Measurements from ENCODE around the gene ZC3H13. TPM values are rescaled to one million over a fixed set of nuclear protein-coding genes. Genes with fewer than 3 reads are reported as not detected.

Gene ZC3H13
- total RNA-seq, 1 experiment from 2014 or later = 9.5 TPM

- ATAC-seq (no peak), DNase-seq (no peak)
- CTCF ChIA-PET = no interaction called here
- Histone ChIP-seq H3K27me3 (ENCODE audit: low read length) (peaks cover 16% of the 10 kb centered on the region), H3K9me2 (replicated peaks; ENCODE audit: low read length) (no peaks in the 10 kb centered on the region), H3K36me3 (ENCODE audit: low read depth, low read length) (no peaks in the 10 kb centered on the region), H4K20me1 (ENCODE audit: low read length) (no peaks in the 10 kb centered on the region), H3K4me3 (ENCODE audit: low read length) (no peak overlapping the region), H3K9me3 (ENCODE audit: low read length) (no peaks in the 10 kb centered on the region), H3K4me1 (ENCODE audit: insufficient read depth, low read length) (no peaks in the 10 kb centered on the region), H3F3A (ENCODE audit: low read length, unreplicated experiment) (no peaks in the 10 kb centered on the region), H3K9ac (ENCODE audit: low read length) (no peak overlapping the region), H3K4me2 (ENCODE audit: low read length) (no peak overlapping the region), H3K27ac (ENCODE audit: low read length) (no peak overlapping the region), H3K79me2 (ENCODE audit: low read length) (no peaks in the 10 kb centered on the region), H2AFZ (ENCODE audit: low read length) (no peak overlapping the region)
- TF ChIP-seq CTCF (conservative IDR thresholded peaks at IDR 0.05; ENCODE audit: low read depth, low read length) (no peak), EZH2phosphoT487 (IDR thresholded peaks at IDR 0.05; ENCODE audit: borderline replicate concordance, low read length) (no peak)
- intact Hi-C loops (cut with micrococcal nuclease) = no loop called here
- POLR2A ChIA-PET (ENCODE audit: unreplicated experiment) = no interaction called here
- no TSS peak for BruUV-seq (replicated peaks)
These were observed 36.4 kb upstream of the ZC3H13 start for GRCh38 chr13:46088821-46089562.

GRCh38 chr13:46087481-46087880 is 34.9 kb upstream of the ZC3H13 start:
- H3K36me3 ChIP-seq (ENCODE audit: low read depth, low read length) = no peaks in the 10 kb centered on the region
- no peak overlapping the region for H2AFZ ChIP-seq (ENCODE audit: low read length)
- H3K4me3 ChIP-seq (ENCODE audit: low read length) = no peak overlapping the region
- H3K27me3 ChIP-seq (ENCODE audit: low read length) = peaks cover 5% of the 10 kb centered on the region; the same call in 1 of the 2 replicates
- intact Hi-C loops (cut with micrococcal nuclease) = no loop called here
- no peaks in the 10 kb centered on the region for H4K20me1 ChIP-seq (ENCODE audit: low read length)
- ATAC-seq = no peak
- DNase-seq = no peak
- POLR2A ChIA-PET (ENCODE audit: unreplicated experiment) = no interaction called here
- no peak overlapping the region for H3K9ac ChIP-seq (ENCODE audit: low read length)
- no peaks in the 10 kb centered on the region for H3K79me2 ChIP-seq (ENCODE audit: low read length)
- H3K9me3 ChIP-seq (ENCODE audit: low read length) = no peaks in the 10 kb centered on the region
- H3K4me2 ChIP-seq (ENCODE audit: low read length) = no peak overlapping the region
- no peaks in the 10 kb centered on the region for H3F3A ChIP-seq (ENCODE audit: low read length, unreplicated experiment)
- no peaks in the 10 kb centered on the region for H3K4me1 ChIP-seq (ENCODE audit: insufficient read depth, low read length)
- CTCF ChIA-PET = no interaction called here
- no peak overlapping the region for H3K27ac ChIP-seq (ENCODE audit: low read length)
- no TSS peak for BruUV-seq (replicated peaks)
- TF ChIP-seq CTCF (conservative IDR thresholded peaks at IDR 0.05; ENCODE audit: low read depth, low read length) (no peak), EZH2 (IDR thresholded peaks at IDR 0.05; ENCODE audit: low read length, unreplicated experiment) (no peak), EZH2phosphoT487 (IDR thresholded peaks at IDR 0.05; ENCODE audit: borderline replicate concordance, low read length) (no peak)
- H3K9me2 ChIP-seq (replicated peaks; ENCODE audit: low read length) = no peaks in the 10 kb centered on the region

- Histone ChIP-seq H3K4me2 (ENCODE audit: low read length) (no peak overlapping the region), H3K27me3 (ENCODE audit: low read length) (peaks cover under 1% of the 10 kb centered on the region; the same call in 1 of the 2 replicates), H3K4me3 (ENCODE audit: low read length) (no peak overlapping the region), H3K36me3 (ENCODE audit: low read depth, low read length) (no peaks in the 10 kb centered on the region), H3K9me2 (replicated peaks; ENCODE audit: low read length) (no peaks in the 10 kb centered on the region), H3F3A (ENCODE audit: low read length, unreplicated experiment) (no peaks in the 10 kb centered on the region), H3K79me2 (ENCODE audit: low read length) (no peaks in the 10 kb centered on the region), H4K20me1 (ENCODE audit: low read length) (no peaks in the 10 kb centered on the region), H3K9me3 (ENCODE audit: low read length) (no peaks in the 10 kb centered on the region), H3K27ac (ENCODE audit: low read length) (no peak overlapping the region), H2AFZ (ENCODE audit: low read length) (no peak overlapping the region), H3K4me1 (ENCODE audit: insufficient read depth, low read length) (no peaks in the 10 kb centered on the region), H3K9ac (ENCODE audit: low read length) (no peak overlapping the region)
- BruUV-seq (replicated peaks) = no TSS peak
- POLR2A ChIA-PET (ENCODE audit: unreplicated experiment) = no interaction called here
- TF ChIP-seq CTCF (conservative IDR thresholded peaks at IDR 0.05; ENCODE audit: low read depth, low read length) = no peak
- TF ChIP-seq EZH2phosphoT487 (IDR thresholded peaks at IDR 0.05; ENCODE audit: borderline replicate concordance, low read length) = no peak
- no peak for TF ChIP-seq EZH2 (IDR thresholded peaks at IDR 0.05; ENCODE audit: low read length, unreplicated experiment)
- intact Hi-C loops (cut with micrococcal nuclease) = no loop called here
- ATAC-seq = no peak
- DNase-seq = no peak
- CTCF ChIA-PET = no interaction called here
These were observed 34.4 kb upstream of the ZC3H13 start for GRCh38 chr13:46086985-46087384.
